Ecto neural progenitor cell (in vitro differentiated cells): ENCODE measurements around the gene MYLIP.

Experiments
- DNase-seq: peaks from one replicate; pipeline ENCODE4 v3.0.0-alpha.2; 2018; ENCODE audit warnings: low spot score

MYLIP gene

GRCh38 chr6:16128759-16129622, at the start of gene MYLIP:
Gene MYLIP, plus strand, starts transcription at chr6:16129086. Its CDS starts 237 bp downstream, at chr6:16129323.
- DNase-seq: peak; percentile 99

- DNase-seq: no peak
Observed at GRCh38 chr6:16079354-16079753, 49.5 kb upstream of the MYLIP start.

- DNase-seq: no peak
Observed at GRCh38 chr6:16080204-16080603, 48.7 kb upstream of the MYLIP start.

- no peak for DNase-seq
Observed at GRCh38 chr6:16081326-16081725, 47.6 kb upstream of the MYLIP start.

GRCh38 chr6:16082361-16082760, 46.5 kb upstream of the MYLIP start:
- DNase-seq: no peak

GRCh38 chr6:16086965-16087364, 41.9 kb upstream of the MYLIP start:
- no peak for DNase-seq

GRCh38 chr6:16087386-16087785, 41.5 kb upstream of the MYLIP start:
- DNase-seq: no peak

GRCh38 chr6:16088409-16088808, 40.5 kb upstream of the MYLIP start:
- DNase-seq: no peak

GRCh38 chr6:16089232-16090062, 39.4 kb upstream of the MYLIP start:
- DNase-seq: no peak

- no peak for DNase-seq
Observed at GRCh38 chr6:16090452-16090851, 38.4 kb upstream of the MYLIP start.

GRCh38 chr6:16090920-16091319, 38.0 kb upstream of the MYLIP start:
- no peak for DNase-seq

- no peak for DNase-seq
Observed at GRCh38 chr6:16092140-16092539, 36.7 kb upstream of the MYLIP start.

GRCh38 chr6:16092990-16093389, 35.9 kb upstream of the MYLIP start:
- no peak for DNase-seq

GRCh38 chr6:16095180-16095579, 33.7 kb upstream of the MYLIP start:
- no peak for DNase-seq

GRCh38 chr6:16097382-16098171, 31.3 kb upstream of the MYLIP start:
- DNase-seq: no peak

- DNase-seq: no peak
Observed at GRCh38 chr6:16098211-16098610, 30.7 kb upstream of the MYLIP start.

GRCh38 chr6:16102208-16102607, 26.7 kb upstream of the MYLIP start:
- DNase-seq: peak; percentile 52

GRCh38 chr6:16103722-16104121, 25.2 kb upstream of the MYLIP start:
- no peak for DNase-seq

GRCh38 chr6:16104624-16105433, 24.1 kb upstream of the MYLIP start:
- DNase-seq: no peak

- no peak for DNase-seq
Observed at GRCh38 chr6:16105854-16106253, 23.0 kb upstream of the MYLIP start.

- no peak for DNase-seq
Observed at GRCh38 chr6:16106991-16107787, 21.7 kb upstream of the MYLIP start.
